Epithelial cell of umbilical artery (primary cell): ENCODE measurements around the gene RPL11. TPM values are rescaled to one million over a fixed set of nuclear protein-coding genes. Genes with fewer than 3 reads are reported as not detected.

Experiments
- total RNA-seq: library from RNA; depleted of rRNA; stranded (reverse); fragments of >200 nt; gene quantifications from 2 replicates; pipeline ENCODE4 v1.2.3, GENCODE V29; 2014

Gene RPL11
- 897 and 1,608 TPM in 2 replicates for total RNA-seq

DNA sequence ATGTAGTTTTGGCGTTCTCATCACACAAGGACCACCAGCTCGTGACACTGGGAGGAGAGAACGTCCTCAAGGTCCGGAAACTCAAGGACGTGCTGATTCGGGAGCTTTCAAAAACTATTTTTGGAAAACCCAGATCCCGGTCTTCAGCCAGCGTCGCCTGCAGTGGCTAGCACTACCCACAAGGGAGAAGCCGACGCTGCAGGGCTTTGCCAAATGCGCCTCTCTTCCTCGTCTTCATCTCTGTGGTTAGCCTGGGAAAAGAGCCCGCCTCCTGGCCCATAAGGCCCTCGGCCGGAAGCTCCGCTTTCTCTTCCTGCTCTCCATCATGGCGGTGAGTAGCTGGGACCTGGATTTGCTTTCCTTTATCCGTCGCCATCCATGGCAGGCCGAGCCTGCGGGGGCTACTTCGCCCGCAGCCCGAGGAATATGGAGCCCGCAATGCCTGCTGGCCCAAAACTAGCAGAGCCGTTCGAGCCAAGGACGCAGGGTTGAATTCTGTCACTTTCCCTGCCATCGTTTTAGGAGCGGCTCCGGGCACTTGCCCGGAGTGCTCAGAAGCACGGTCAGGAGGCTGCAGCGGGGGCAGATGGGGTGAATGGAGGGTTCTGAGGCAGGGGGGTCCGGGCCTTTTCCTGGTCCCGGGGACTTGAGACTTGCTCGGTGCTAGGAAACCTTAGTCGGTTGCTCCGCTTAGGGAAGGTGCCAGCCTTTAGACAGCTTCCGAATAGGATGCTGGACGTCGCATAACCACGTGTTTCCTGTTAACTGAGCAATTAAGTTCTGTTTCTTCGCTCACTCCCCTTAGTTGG, at the start of gene RPL11:
Gene RPL11, plus strand, starts transcription at position 308 of the 809 bp plus-strand sequence. Its CDS starts 18 bp downstream, at position 326.

DNA sequence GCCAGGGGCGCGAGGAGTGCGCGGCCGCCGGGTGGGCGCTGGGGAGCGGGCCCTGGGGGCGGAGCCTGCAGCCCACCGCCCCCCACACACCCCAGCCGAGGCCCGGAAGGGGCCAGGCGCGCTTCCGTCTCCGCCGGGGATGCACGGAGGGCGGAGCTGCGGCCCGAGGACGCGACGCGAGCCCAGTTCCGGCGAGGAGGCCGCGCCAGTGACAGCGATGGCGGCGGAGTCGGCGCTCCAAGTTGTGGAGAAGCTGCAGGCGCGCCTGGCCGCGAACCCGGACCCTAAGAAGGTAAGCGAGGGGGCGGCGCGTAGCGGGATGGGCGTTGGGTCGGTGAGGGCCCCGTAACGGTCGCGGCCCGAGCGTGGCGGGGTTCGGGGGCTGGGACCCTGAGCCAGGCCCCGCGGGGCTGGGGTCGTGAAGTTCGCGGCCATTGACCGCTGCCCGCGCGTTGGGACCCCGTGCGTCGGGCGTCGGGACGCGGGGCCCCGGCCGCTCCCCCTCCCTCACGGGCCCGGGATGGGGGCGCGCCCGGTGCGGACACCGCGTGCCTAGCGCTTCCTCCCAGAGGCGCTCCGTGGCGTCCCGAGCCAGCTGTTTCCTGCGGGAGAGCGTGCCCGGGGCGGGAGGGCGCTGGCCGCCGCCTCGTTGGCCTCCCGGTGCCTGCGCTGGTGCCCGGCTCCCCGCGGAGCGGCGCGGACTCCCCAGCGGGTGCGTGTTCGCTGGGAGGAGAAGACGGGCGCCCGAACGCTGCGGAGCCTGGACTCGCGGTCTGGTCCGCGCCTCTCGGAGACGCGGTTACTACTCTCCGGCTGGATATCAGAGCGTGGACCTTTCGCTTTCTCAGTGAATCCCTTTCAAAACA, 51.9 kb downstream of the RPL11 start, which contains the start of gene ELOA:
Gene ELOA, plus strand, starts transcription at position 185 of the 866 bp plus-strand sequence. Its CDS starts 33 bp downstream, at position 218.

Other genes with a start within 250 kb of the RPL11 start
- gene ASAP3, start 207.6 kb upstream of the RPL11 start, total RNA-seq = 7.1 and 8.4 TPM in 2 replicates
- gene E2F2, start 160.6 kb upstream of the RPL11 start, total RNA-seq = 0.97 and 2.0 TPM in 2 replicates
- 115 and 223 TPM in 2 replicates for gene ID3, start 132.3 kb upstream of the RPL11 start, total RNA-seq
- gene ELOA, start 51.7 kb downstream of the RPL11 start, total RNA-seq = 17.6 and 19.2 TPM in 2 replicates
- 37.7 and 44.2 TPM in 2 replicates for gene PITHD1, start 86.6 kb downstream of the RPL11 start, total RNA-seq
- 87.2 and 123 TPM in 2 replicates for gene LYPLA2, start 99.3 kb downstream of the RPL11 start, total RNA-seq
- gene GALE, start 108.9 kb downstream of the RPL11 start, total RNA-seq = 64.3 and 77.4 TPM in 2 replicates
- gene HMGCL, start 133.6 kb downstream of the RPL11 start, total RNA-seq = 38.7 and 43.9 TPM in 2 replicates
- gene FUCA1, start 176.5 kb downstream of the RPL11 start, total RNA-seq = 6.5 and 7.9 TPM in 2 replicates
- not detected in 2 replicates for gene CNR2, start 221.6 kb downstream of the RPL11 start, total RNA-seq